ENCODE measurements around the gene COQ4.

Gene COQ4

DNA sequence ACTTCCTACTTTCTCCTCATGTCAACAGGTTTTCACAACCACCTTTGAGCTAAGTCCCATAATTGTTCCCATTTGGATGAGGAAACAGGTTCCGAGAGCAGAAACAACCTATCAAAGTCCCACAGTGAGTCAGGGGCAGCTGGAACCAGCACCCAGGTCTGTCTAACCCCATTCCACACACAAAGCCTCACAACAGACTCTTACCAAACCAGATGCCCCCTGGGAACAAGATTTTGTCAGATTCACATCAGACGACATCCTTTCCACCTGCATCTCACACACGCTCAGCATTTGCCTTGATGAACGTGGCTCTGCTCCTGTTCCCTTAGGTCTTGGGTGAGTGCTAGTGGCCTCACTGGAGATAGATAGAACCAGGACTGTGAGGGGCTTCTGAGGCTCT, 29.5 kb upstream of the COQ4 start:
- CTCF ChIA-PET = interaction anchor here (1.3 to 2.6 kb wide), 3 partner anchors 31 to 48 kb away, joined by 4 to 14 read pairs (median 4); no protein-coding TSS in a partner anchor
- TF ChIP-seq, protein P1, sequence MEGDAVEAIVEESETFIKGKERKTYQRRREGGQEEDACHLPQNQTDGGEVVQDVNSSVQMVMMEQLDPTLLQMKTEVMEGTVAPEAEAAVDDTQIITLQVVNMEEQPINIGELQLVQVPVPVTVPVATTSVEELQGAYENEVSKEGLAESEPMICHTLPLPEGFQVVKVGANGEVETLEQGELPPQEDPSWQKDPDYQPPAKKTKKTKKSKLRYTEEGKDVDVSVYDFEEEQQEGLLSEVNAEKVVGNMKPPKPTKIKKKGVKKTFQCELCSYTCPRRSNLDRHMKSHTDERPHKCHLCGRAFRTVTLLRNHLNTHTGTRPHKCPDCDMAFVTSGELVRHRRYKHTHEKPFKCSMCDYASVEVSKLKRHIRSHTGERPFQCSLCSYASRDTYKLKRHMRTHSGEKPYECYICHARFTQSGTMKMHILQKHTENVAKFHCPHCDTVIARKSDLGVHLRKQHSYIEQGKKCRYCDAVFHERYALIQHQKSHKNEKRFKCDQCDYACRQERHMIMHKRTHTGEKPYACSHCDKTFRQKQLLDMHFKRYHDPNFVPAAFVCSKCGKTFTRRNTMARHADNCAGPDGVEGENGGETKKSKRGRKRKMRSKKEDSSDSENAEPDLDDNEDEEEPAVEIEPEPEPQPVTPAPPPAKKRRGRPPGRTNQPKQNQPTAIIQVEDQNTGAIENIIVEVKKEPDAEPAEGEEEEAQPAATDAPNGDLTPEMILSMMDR (IDR thresholded peaks at IDR 0.05; ENCODE audit: control extremely low read depth, extremely low read depth, low read depth, missing control alignments) = no peak
- DNase-seq (ENCODE audit: extremely low spot score) = no peak
- POLR2A ChIA-PET = no interaction called here

DNA sequence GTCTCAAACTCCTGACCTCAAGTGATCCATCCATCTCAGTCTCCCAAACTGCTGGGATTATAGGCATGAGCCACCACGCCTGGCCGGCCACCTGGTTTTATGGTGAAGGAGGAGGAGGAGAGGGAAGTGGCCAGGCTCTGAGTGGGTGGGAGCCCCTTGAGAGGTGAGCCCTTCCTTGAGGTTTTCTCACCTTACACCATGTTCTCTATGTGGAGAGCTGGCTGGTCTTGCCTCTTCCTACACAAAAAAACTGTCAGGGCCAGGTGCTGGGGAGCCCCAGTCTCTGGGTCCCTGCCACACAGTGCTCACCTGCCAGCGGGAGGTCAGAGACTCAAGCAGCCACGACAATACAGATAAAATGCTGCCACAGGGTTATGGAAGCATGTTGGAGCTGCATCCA, 28.5 kb upstream of the COQ4 start:
- ChIA-PET POLR2A (no interaction called here), CTCF (interaction anchor here (1.3 to 4.5 kb wide), 7 partner anchors 11 to 77 kb away, joined by 4 to 31 read pairs (median 12); partner anchors contain the start of gene URM1)
- TF ChIP-seq, protein P1 (IDR thresholded peaks at IDR 0.05; ENCODE audit: control extremely low read depth, extremely low read depth, low read depth, missing control alignments) = no peak
- DNase-seq (ENCODE audit: extremely low spot score) = no peak

DNA sequence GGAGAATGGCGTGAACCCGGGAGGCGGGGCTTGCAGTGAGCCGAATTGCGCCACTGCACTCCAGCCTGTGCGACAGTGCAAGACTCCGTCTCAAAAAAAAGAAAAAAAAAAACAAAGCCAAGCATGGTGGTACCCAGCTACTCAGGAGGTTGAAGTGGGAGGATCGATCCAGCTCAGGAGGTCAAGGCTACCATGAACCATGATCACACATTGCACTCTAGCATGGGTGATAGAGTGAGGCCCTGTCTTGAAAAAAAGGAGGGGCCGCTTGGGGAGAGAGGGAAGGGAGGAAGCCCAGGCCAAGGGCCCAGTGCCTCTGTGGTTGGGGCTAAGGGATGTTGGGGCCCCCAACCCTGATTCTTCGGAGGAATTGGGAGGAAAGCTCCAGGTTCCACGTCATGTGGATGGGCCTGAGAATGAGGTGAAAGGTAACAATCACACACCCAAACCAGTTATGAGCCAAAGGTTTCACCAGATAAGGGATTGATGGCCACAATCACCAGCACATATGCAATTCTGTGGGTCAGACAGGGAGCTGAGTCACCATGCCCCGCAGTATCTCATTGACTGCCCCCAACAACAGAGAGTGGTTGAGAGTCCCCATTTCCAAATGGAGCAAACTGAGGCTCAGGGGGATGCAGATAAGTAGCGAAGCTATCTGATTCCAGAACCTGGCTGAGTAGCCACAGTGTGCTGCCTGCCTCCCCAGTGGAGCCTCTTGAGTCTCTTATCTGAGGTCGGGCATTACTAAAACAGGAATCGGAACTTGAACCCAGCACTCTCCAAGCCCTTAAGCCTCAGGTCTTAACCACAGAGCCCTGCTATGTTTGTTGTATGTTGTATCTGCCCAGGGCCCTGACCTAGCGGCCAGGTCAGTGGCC, 26.1 kb upstream of the COQ4 start:
- no peak for DNase-seq (ENCODE audit: extremely low spot score)
- TF ChIP-seq, protein P1 (IDR thresholded peaks at IDR 0.05; ENCODE audit: control extremely low read depth, extremely low read depth, low read depth, missing control alignments) = no peak
- POLR2A ChIA-PET = no interaction called here
- CTCF ChIA-PET = interaction anchor here (0.7 to 4.5 kb wide), 11 partner anchors 9 to 121 kb away, joined by 3 to 31 read pairs (median 8); partner anchors contain the start of gene SLC27A4

DNA sequence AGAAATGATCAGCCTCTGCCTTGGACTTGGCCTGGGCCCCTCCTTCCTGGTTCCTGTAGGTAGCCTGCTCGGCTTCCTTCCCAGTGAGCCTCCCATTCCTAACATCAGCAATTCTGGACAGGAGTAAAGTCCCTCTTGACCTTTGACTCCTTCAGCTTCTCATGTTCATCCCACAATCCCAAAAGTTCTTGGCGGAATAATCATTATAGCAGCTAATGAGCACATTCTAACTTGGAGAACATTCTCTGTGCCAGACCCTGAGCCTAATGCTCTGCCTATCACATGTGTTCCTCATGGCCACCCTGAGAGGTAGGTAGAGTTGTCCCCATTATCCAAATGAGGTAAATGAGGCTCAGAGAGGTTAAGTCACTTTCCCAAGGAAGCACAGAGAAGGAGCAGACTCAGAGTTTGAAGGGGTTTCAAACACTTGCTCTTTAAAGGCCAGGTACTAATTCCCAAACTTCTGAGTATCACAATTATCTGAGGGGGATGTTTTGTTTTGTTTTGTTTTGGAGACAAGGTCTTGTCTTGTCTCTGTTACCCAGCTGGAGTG, 25.3 kb upstream of the COQ4 start:
- ChIA-PET CTCF (interaction anchor here (0.7 to 4.5 kb wide), 5 partner anchors 8 to 68 kb away, joined by 3 to 31 read pairs (median 10); partner anchors contain the start of gene SLC27A4), POLR2A (no interaction called here)
- TF ChIP-seq, protein P1 (IDR thresholded peaks at IDR 0.05; ENCODE audit: control extremely low read depth, extremely low read depth, low read depth, missing control alignments) = no peak
- no peak for DNase-seq (ENCODE audit: extremely low spot score)

DNA sequence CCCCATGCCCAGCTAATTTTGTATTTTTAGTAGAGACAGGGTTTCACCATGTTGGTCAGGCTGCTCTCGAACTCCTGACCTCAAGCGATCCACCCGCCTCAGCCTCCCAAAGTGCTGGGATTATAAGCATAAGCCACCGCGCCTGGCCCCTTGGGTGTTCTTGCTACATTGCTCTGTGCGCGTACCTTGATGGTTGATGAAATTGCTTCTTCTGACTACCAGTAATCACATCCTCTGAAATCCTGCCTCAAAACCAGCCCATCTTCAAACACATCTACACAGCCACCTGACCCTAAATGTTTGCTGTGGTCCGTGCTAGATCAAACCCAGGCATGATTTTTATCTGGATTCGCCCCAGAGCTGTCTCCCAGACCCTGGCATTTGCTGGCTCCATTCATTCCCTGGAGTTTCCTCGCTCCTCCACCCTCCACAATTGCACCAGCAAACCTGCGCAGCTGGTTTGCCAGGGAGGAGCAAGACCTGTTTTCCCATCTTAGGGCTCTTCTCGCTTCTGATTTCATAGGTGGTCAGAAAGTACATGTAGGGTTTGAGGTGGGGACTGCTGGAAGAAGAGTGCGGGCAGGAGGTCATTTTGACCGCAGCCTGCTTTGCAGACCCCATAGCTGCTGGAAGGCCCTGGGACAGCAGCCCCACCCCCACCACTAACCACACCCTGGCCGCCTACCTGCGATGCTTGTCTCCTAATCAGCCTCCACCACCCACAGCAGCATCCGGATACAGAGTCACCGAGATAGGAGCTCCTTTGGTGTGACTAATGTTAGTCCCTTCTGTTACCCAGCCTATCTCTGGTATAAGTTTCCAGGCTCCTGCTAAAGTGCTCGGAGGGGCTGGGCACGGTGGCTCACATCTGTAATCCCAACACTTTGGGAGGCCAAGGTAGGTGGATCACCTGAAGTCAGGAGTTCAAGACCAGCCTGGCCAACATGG, 23.8 kb upstream of the COQ4 start:
- TF ChIP-seq, protein P1 (IDR thresholded peaks at IDR 0.05; ENCODE audit: control extremely low read depth, extremely low read depth, low read depth, missing control alignments) = no peak
- POLR2A ChIA-PET = interaction anchor here (0.7 kb wide), 1 partner anchor 36 kb away, joined by 5 read pairs; no protein-coding TSS in a partner anchor
- CTCF ChIA-PET = interaction anchor here (1.1 to 4.5 kb wide), 5 partner anchors 11 to 64 kb away, joined by 3 to 31 read pairs (median 4); no protein-coding TSS in a partner anchor
- DNase-seq (ENCODE audit: extremely low spot score) = no peak

Data from GM10248 (cell line).